ENCODE data around the gene SLC49A4. TPM values are rescaled to one million over a fixed set of nuclear protein-coding genes. Genes with fewer than 3 reads are reported as not detected.

SLC49A4 gene
- polyA plus RNA-seq, 1 experiment: 16.4 TPM

GRCh38 chr3:122793568-122794416, 1.1 kb upstream of the SLC49A4 start, which contains the start of gene HSPBAP1:
Gene HSPBAP1 (minus strand): TSS chr3:122793831. CDS start chr3:122793680, 151 bp downstream.
- ChIA-PET CTCF (interaction anchor here (1.3 kb wide), 1 partner anchor 9 kb away, joined by 3 read pairs; no protein-coding TSS in a partner anchor), POLR2A (interaction anchor here (1.3 kb wide), 1 partner anchor 9 kb away, joined by 6 read pairs; no protein-coding TSS in a partner anchor)
- no peak for TF ChIP-seq CTCF (IDR thresholded peaks at IDR 0.05; ENCODE audit: low read depth, low read length)
- Histone ChIP-seq H3K4me3 (ENCODE audit: low read depth, low read length) (peak within 1 kb of the TSS; percentile 86), H3K27ac (ENCODE audit: low read depth, low read length) (peak within 1 kb of the TSS; percentile 99), H3K9me3 (ENCODE audit: control insufficient read depth, insufficient read depth, low read length) (no peaks in the 10 kb centered on the region), H3K27me3 (ENCODE audit: control insufficient read depth, insufficient read depth, low read length) (no peaks in the 10 kb centered on the region)
- peak; percentile 74 for DNase-seq (ENCODE audit: low read depth, low spot score)

- peak overlapping the region; percentile 86 for H3K4me3 ChIP-seq (ENCODE audit: low read depth, low read length)
- H3K27me3 ChIP-seq (ENCODE audit: control insufficient read depth, insufficient read depth, low read length): no peaks in the 10 kb centered on the region
- peak overlapping the region; percentile 99 for H3K27ac ChIP-seq (ENCODE audit: low read depth, low read length)
- CTCF ChIA-PET: no interaction called here
- POLR2A ChIA-PET: interaction anchor here (1.3 kb wide), 1 partner anchor 10 kb away, joined by 6 read pairs; no protein-coding TSS in a partner anchor
- TF ChIP-seq CTCF (IDR thresholded peaks at IDR 0.05; ENCODE audit: low read depth, low read length): no peak
- DNase-seq (ENCODE audit: low read depth, low spot score): no peak
- H3K9me3 ChIP-seq (ENCODE audit: control insufficient read depth, insufficient read depth, low read length): no peaks in the 10 kb centered on the region
Observed at GRCh38 chr3:122794483-122794778, 438 bp upstream of the SLC49A4 start.

GRCh38 chr3:122795674-122796195, 866 bp downstream of the SLC49A4 start:
- TF ChIP-seq CTCF (IDR thresholded peaks at IDR 0.05; ENCODE audit: low read depth, low read length): no peak
- ChIA-PET POLR2A (no interaction called here), CTCF (interaction anchor here (0.7 kb wide), 1 partner anchor 411 kb away, joined by 4 read pairs; the partner anchor contains the start of gene FAM162A)
- Histone ChIP-seq H3K27me3 (ENCODE audit: control insufficient read depth, insufficient read depth, low read length) (no peaks in the 10 kb centered on the region), H3K27ac (ENCODE audit: low read depth, low read length) (peak overlapping the region; percentile 69), H3K9me3 (ENCODE audit: control insufficient read depth, insufficient read depth, low read length) (no peaks in the 10 kb centered on the region), H3K4me3 (ENCODE audit: low read depth, low read length) (peak overlapping the region; percentile 86)
- no peak for DNase-seq (ENCODE audit: low read depth, low spot score)

GRCh38 chr3:122797291-122797690, 2.4 kb downstream of the SLC49A4 start:
- TF ChIP-seq CTCF (IDR thresholded peaks at IDR 0.05; ENCODE audit: low read depth, low read length): no peak
- Histone ChIP-seq H3K27me3 (ENCODE audit: control insufficient read depth, insufficient read depth, low read length) (no peaks in the 10 kb centered on the region), H3K9me3 (ENCODE audit: control insufficient read depth, insufficient read depth, low read length) (no peaks in the 10 kb centered on the region), H3K27ac (ENCODE audit: low read depth, low read length) (no peak overlapping the region), H3K4me3 (ENCODE audit: low read depth, low read length) (no peak overlapping the region)
- no peak for DNase-seq (ENCODE audit: low read depth, low spot score)
- CTCF ChIA-PET: interaction anchor here (0.6 to 1.1 kb wide), 2 partner anchors 28 to 42 kb away, joined by 3 to 5 read pairs; no protein-coding TSS in a partner anchor
- POLR2A ChIA-PET: no interaction called here

GRCh38 chr3:122799322-122799721, 4.5 kb downstream of the SLC49A4 start:
- Histone ChIP-seq H3K4me3 (ENCODE audit: low read depth, low read length) (no peak overlapping the region), H3K27ac (ENCODE audit: low read depth, low read length) (no peak overlapping the region), H3K9me3 (ENCODE audit: control insufficient read depth, insufficient read depth, low read length) (no peaks in the 10 kb centered on the region), H3K27me3 (ENCODE audit: control insufficient read depth, insufficient read depth, low read length) (no peaks in the 10 kb centered on the region)
- ChIA-PET POLR2A (no interaction called here), CTCF (no interaction called here)
- DNase-seq (ENCODE audit: low read depth, low spot score): no peak
- TF ChIP-seq CTCF (IDR thresholded peaks at IDR 0.05; ENCODE audit: low read depth, low read length): no peak

Data from AG04450 (cell line).